HG03066 (cell line): Measurements from ENCODE around the gene TMEM266.

ENCODE experiments used
- ATAC-seq: cut with Tn5 transposase; IDR thresholded peaks from one replicate; pipeline ENCODE4 v1.9.1; 2021; ENCODE audit warnings: low read depth; ENCODE audit not compliant: unreplicated experiment

The TMEM266 gene

DNA sequence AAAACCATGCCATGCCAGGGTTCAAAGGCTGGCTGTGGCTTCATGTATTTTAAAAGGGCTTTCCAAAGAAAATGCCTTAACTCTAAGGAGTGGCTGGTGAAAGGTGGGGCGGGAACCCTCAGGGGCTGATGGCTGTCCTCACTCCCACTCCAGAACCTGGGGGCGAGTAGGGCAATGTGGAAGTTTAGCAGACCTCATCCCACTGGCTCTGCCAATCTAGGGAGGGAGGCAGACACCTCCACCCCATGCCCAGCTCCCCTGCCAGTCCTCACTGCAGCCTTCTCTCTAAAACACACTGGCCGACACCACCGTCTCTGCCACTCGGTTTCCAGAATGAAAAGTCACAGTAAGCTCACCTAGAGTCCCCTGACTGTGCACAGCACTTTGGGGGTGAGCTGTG, 99.5 kb downstream of the TMEM266 start:
- ATAC-seq, result no peak

DNA sequence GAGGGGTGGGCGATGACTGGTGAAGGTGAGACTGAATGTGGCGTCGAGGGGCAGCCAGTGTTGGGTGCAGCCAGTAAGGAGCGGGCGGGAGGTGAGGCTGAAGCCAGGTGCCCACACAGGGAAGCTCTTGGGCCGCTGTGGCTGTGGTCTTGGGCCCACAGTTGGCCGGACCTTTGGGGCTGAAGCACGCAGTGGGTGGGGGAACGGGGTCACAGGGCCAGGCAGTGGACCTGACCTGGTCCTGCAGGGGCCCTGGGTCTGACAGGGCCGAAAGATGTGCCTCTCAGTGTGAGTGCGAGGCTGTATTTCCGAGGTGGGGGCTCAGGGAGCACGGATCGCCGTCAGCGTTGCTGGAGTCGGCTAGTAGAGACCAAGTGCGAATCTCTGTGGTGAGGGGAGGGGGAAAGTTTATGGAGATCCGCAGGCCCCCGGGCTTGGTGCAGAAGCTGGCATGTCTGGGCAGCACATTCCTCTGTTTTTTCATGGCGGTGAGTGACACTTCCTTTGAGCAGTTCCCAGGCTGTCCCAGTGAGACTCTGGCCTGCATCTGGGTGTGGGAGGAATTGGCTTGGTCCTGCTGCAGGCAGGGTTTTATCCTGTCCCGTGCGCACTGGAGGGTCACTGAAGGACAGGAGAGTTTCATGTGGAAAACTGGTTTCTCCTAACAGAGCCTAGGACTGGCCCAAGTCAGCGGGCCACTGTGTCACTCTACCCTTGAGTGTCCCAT, 100.8 kb downstream of the TMEM266 start:
- no peak for ATAC-seq

DNA sequence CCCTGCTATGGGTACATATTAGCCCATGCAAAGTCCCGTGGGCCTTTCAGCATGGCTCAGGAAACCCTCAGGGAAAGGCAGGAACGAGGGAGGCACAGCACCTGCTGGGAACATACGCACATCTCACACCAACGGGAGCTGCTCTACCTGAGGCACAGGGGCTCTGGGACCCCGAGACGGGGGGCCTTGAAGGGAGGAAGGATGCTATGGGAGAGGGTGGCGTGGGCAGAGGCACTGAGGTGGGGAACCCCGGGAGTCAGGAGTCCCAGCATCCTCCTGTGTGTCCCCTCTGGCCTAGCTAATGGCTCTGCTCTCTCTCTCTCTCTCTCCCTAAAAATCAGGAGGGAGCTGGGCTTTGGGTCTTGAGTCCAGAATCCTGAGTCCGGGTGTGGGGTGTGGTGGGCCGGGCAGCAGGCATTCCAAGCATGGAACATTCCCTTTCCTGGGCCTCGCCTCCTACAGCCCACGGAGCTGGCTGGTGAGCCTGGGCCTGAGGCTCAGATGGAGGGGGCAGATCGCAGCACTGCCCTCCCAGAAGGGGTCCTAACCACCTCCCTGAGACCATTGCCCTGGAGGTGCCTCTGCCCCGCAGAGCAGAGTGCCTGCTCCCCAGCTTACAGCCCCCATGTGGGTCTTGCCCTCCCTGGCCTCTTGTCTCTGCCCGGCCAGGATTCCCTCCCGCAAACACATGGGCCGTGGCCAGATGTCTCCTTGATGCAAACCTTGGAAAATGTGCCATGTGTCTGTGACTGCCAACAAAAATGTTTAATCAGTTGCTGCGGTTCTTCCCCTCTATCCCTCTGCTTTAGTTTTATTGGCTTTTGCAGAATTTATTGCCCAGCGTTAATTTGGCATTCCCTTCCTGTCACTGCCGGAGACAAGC, 101.6 kb downstream of the TMEM266 start:
- no peak for ATAC-seq

DNA sequence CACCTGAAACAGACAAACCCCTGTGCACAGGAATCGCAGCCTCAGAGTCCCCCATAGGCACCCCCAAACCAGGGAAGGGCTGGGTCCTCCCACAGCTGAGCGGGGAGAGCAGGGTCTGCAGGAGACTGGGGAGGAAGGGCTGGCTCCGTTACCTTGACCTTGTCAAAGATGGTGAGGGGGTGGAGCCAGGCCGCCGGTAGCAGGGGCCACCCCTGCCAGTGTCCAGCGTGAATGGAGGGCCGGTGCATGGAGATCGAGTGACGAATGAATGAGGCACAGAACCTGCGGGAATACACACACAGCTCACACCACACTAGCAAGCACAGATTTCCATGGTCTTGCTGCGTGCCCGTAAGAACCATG, 102.2 kb downstream of the TMEM266 start:
- no peak for ATAC-seq

DNA sequence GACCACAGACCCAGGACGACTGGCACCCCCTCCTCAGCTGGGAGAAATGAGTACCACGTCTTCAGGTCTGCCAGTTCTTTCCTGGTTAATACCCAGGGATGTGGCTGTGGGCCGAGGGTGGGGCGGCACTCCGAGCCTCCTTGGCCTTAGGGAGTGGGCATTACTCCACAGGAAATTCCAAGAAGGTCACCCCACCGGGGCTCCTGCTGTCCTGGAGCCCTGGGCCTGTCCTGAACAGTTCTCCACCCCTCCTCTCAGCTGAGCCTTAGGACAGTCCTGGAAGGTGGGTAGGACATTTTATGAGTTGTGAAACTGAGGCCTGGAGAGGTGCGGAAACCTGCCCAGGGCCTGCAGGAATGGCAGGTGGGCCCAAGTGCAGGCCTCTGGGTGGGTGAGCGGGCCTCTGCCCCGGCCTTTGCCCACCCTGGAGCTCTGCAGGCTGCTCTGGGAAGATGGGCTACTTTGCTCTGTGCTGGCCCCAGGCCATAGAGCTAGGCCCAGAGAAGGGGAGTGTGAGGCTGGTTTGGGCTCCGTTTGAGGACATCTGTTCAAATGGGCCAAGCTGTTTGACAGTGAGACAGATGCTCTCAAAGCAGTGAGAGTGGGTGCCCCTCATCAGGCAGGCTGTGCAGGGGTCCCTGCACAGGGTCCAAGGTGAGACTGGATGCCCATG, 103.1 kb downstream of the TMEM266 start:
- ATAC-seq, result no peak

DNA sequence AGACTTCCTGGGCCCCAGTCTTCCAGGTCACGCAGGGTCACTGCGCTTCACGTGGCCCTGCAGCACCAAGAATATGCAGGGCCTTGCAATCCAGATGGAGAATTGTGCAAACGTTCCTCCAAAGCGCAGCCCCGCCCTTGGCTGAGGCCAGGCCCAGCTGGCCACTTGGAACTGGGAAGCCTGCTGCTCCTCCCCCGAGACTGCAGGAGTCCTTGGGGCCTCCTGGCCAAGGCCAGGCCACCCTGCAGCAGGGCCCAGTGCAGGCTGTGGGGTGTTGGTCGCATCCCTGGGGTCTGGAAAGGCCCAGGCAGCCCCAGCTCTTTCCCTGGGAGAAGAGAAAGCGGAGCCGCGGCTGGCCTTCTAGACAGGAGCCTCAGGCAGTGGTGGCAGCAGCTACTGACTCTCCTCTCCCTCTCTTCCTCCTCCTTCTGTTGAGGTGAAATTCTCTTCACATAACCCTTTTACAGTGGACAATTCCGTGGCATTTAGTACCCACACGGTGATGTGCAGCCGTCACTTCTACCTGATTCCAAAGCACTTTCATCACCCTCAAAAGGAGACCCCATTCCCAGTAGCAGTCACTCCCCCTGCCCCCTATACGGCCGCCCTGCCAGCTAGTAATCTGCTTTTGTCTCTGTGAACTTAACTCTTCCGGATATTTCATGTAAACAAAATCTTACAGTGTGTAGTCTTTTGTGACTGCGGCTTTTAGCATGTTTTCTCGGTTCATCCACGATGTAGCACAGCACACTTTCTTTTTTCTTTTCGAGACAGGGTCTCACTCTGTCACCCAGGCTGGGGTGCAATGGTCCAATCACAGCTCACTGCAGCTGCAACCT, 103.9 kb downstream of the TMEM266 start:
- no peak for ATAC-seq

DNA sequence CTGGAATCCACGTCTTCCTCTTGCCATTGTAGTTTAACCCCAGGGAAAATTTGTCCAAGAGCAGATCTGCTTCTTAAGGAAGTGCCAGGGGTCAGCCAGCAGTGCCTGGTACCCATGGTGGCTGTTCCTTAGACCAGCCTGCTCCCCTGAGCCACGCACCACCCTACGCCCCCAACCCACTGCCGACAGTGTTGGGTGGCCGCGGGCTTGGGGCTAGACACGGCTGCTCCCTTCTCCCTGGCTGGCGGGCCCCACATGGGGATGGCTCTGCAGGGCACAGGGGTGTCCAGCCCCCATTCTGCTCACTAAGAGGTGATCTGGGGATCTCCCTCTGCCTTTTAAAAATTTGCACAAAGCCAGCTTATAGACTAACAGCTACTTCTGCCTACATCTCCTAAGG, 104.8 kb downstream of the TMEM266 start:
- no peak for ATAC-seq

DNA sequence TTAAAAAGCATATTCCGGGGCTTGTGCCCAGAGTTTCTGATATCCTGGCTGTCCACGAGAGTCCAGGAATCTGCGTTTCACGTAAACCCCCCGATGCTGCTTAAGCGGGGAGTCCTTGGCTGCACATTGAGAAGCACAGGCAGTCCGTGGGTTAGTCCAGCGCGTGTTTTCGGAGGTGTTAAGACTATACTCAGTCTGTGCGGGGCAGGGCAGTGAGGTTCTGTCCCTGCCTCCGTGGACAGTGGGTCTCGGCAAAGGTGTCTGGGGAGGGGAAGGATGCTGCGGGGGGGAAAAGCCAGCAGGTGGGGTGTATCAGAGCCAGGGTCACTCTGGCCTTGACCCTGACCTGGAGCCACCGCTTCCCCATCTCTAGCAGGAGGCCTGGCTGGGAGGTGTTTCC, 106.2 kb downstream of the TMEM266 start:
- ATAC-seq, result no peak

DNA sequence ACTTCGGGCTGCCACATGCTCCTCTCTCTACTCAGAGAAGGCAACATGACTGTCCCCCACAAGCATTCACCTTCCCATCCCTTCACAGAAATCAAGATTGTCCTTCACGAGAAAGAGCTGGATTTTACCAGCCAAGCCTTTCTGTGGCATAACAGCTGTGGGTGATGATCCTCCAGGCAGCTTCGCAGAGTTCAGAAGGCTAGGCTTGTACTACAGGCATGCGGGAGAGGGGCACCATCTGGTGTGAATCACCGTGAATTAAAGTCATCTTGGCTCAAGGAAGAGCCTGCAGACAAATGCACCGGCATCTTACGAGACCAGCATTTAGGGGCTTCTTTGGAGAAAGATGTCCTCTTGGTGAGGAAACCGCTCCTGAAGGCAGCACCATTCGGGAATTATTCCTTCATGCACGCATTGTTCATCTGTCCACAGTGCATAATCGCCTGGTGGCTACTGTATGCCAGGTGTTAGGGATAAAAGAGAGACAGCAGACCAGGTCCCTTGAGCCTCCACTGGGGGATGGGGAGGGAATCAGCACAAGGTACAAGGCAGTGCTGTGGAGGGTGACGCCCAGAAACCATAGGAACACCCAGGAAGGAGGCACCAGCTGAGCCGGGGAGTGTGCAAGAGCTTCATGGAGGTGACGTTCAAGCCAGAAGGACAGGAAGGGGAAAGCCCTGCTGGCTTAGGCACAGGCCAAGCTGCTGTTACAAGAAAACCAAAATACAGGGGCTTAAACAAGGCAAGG, 108.6 kb downstream of the TMEM266 start:
- no peak for ATAC-seq

DNA sequence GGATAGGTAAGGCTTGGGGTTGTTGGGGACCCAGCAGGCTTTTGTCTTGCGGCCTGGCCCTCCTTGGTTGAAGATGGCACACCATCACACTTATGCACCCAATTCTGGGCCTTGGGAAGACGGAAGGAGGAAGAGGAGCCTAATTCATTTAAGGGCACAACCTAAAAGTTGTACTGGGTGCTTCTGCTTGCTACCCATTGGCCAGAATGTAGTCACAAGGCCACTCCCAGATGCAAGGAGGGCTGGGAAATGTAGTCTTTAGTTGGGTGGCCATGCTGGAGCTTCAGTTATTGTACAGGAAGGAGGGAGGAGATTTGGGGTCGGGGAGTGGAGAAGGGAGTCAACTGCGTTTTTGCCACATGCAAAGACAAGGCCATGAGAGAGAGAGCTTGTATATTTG, 109.2 kb downstream of the TMEM266 start:
- ATAC-seq, result no peak

DNA sequence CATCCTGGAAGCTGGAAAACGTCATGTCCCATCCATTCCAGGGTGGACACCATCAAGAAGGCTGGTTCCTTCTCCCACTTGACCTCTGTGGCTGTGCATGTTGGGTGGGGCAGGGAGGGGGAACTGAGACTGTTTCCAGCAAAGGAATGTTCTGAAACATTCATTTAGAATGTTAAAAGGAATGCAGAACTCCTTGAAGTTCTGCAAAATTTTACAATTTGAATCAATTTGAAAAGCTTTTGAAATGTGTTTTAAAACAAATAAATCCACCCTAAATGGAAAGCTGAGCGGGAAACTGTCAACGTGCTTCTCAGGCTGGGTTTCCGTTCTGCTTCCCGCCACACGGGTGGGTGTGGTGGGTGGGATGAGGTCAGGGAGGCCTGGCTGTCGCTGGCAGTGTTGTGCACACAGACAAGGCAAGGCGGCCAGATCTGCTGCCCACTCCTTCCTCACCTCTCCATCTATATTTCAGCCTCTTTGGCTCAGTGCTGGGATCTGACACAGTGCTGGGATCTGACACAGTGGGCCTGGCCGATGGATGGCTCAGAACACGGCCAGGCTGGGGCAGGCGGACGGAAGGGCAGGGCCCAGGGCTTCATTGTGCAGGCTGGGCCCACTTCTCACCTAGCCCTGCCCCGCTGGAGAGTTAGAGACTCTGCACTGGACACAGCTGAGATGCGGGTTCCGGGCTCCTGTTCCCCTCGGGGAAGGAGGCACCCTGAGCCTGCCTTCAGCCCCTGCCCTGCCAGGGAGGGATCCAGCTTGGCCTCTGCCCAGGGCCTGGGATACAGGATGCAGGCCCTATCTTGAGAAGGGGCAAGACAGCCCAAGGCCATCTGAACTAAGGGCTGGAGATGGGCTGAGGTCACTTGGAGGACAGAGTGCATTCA, 110.4 kb downstream of the TMEM266 start:
- ATAC-seq, result no peak

DNA sequence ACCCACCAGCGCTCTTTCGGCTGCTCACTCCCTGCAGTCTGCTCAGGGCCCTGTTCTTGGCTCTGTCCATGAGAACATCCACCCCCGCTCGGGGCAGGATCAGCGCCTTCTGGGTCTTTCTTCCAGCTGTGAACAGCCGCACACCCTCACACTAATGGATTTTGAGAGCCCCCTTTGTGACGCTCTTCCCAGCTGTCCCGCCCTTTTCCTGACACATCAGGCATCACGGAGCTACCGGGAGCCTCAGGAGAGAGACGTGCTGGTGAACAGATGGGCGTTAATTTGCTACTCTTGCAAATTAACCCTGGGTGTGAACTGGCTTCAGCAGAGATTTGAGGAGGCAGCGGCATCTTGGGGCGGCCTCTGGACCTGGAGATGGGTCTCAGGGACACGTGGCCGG, 113.0 kb downstream of the TMEM266 start:
- no peak for ATAC-seq

DNA sequence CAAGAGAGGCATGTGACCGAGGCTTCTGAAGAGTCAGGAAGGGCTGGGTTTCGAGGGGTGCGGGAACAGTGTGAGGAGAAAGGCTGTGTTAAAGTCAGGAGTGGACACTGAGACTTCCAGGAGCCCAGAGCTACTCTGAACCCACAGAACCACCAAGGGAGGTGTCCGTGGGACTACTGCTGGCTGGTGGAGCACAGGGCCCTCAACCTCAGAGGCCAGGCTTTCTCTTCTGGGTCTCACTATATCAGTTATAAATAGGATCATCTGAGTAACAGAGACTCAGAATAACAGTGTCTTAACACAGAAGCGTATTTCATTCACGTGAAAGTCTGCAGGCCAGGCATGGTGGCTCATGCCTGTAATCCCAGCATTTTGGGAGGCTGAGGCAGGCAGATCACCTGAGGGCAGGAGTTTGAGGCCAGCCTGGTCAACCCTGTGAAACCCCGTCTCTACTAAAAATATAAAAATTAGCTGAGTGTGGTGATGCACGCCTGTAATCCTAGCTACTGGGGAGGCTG, 113.6 kb downstream of the TMEM266 start:
- no peak for ATAC-seq

DNA sequence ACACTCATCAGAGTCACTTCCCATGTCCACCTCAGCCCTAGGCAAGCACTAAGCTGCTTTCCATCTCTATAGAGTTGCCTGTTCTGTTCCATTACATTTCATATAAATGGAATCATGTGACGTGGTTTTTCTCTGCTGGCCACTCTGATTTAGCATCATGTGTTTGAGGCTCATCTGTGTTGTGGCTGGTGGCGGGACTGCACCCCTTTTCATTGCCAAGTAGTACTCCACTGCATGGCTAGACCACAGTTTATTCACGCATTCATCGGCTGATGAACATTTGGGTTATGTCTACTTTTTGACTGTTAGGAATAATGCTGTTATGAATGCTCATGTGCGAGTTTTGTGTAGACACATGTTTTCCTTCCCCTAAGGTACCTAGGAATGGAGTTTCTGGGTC, 114.9 kb downstream of the TMEM266 start:
- no peak for ATAC-seq

DNA sequence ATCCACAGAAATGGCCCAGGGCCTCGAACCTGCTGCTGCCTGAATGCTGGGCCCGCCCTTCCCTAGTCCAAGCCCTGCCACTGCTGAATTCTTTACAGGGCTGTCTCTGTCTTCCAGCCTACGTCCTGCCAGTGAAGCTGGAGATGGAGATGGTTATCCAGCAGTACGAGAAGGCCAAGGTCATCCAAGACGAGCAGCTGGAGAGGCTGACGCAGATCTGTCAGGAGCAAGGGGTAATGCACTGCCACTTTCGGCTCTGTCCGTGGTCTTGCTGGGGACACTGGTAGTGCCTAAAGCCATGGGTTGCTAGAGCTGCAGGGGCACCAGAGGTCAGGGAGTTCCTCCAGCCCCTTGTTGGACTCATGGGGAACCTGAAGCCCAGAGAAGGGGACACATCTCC, 115.7 kb downstream of the TMEM266 start:
- ATAC-seq, result no peak

DNA sequence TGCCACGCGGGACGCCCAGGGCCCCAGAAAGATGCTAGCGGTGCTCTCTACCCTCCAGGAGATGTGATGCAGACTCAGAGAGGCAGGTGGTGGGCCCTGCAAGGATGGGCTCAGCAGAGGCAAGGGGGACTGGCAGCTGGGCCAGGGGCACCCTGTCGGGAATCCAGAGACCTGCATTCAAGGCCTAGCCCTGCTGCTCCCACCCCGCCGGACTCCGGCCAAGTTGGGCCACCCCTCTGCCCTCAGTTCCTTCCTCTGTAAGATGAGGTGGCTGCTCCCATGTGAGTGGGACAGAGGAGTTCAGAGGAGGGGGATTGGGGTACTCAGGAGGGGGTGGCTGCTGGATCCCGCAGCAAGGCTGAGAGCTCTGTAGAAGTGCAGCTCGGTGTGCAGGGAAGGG, 116.3 kb downstream of the TMEM266 start:
- no peak for ATAC-seq

DNA sequence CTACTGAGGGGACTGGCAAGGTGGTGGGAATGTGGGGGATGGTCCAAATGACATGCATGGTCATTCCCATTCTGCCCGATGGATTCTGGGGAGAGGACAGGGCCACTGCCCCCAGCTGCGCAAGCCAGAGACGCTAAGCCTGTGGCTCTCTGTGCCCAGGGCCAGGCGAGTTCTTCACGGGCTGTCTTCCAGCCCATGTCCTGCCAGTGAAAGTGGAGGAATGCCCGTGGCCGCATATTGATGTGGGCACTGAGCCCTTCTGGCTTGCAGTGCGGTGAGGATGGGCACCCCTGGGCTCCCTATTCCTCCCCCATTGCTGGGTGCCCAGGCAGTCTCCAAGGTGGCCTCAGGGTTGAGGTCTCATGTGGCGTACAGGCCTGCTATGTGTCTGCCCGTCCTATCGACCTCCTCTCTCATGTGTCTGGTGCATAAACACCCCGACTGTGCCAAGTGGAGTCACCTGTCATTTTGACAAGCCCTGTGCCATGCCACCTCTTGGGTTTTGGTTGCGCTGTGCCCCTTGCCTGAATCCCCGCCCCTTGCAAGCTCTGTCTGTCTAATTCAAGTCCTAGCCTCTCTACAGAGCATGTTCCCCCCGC, 116.8 kb downstream of the TMEM266 start:
- ATAC-seq, result no peak

DNA sequence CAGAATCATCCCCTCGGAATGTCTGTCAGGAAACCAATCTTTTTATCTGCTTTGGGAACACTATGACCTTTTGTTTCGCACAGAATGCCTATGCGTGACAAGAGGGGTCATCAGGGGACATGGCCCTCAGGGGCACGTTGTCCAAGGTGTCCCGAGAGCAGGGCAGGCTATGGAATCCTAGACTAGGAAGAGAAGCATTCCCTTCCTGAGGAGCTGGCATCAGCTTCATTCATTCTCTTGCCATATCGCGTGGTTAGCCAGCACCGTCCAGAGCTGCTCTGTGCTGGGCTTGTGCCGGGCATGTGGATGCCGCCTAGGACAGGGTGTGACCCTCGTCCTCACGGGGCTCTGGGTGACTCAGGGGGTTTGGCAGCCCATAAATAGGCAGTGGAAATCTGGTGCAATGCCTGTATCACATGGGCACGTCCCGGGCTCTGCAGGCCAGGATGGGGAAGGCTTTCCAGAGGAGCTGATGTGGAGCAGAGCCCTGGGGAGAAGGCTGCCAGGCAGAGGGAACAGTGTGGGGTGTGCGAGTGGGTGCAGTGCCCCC, 117.8 kb downstream of the TMEM266 start:
- no peak for ATAC-seq
